ENCODE measurements around the gene ZFAND6.

- peak; percentile 61 for TF ChIP-seq POLR2AphosphoS5 (IDR thresholded peaks at IDR 0.05)
- no peak for TF ChIP-seq CTCF (IDR thresholded peaks at IDR 0.05)
- TF ChIP-seq POLR2A (IDR thresholded peaks at IDR 0.05) = no peak
These were observed 102.6 kb downstream of the ZFAND6 start for GRCh38 chr15:80162059-80162554.

Measured in prostate gland (tissue), 2 donors.